ACC112 (cell line): ENCODE results near the gene DMXL2.

ENCODE experiments used
- H2AFZ ChIP-seq: fragments of 200-600 bp; sonication (generic); one replicate; pipeline ENCODE4 v1.6.0; 2017; ENCODE audit warnings: antibody characterized with exemption, low read length; ENCODE audit not compliant: unreplicated experiment
- H3K27ac ChIP-seq: fragments of 200-600 bp; sonication (generic); 2 replicates; pipeline ENCODE4 v1.5.1; 2014; ENCODE audit warnings: low read depth, mild to moderate bottlenecking, antibody characterized with exemption, low read length, moderate library complexity
- H3K27me3 ChIP-seq: fragments of 200-600 bp; sonication (generic); 2 replicates; pipeline ENCODE4 v1.6.1; 2014; ENCODE audit warnings: mild to moderate bottlenecking, antibody characterized with exemption, low read length, moderate library complexity, mixed read lengths; ENCODE audit not compliant: insufficient read depth
- H3K36me3 ChIP-seq: fragments of 200-600 bp; sonication (generic); 2 replicates; pipeline ENCODE4 v1.6.1; 2016; ENCODE audit warnings: mild to moderate bottlenecking, antibody characterized with exemption, low read length, moderate library complexity, mixed read lengths; ENCODE audit not compliant: insufficient read depth
- H3K4me1 ChIP-seq: fragments of 200-600 bp; sonication (generic); one replicate; pipeline ENCODE4 v1.6.1; 2016; ENCODE audit warnings: low read length, mixed read lengths; ENCODE audit not compliant: insufficient read depth, unreplicated experiment, control insufficient read depth
- H3K4me3 ChIP-seq: fragments of 200-600 bp; sonication (generic); 2 replicates; pipeline ENCODE4 v1.5.1; 2014; ENCODE audit warnings: mild to moderate bottlenecking, low read depth, low read length
- H3K79me2 ChIP-seq: fragments of 200-600 bp; sonication (generic); one replicate; pipeline ENCODE4 v1.6.0; 2016; ENCODE audit warnings: low read length; ENCODE audit not compliant: control insufficient read depth, unreplicated experiment, insufficient read depth

DMXL2 gene

GRCh38 chr15:51494411-51495314 lies 127.9 kb downstream of the DMXL2 start:
- Histone ChIP-seq H2AFZ (no peak overlapping the region), H3K27ac (no peak overlapping the region), H3K79me2 (no peaks in the 10 kb centered on the region), H3K27me3 (no peaks in the 10 kb centered on the region), H3K36me3 (no peaks in the 10 kb centered on the region), H3K4me3 (no peak overlapping the region), H3K4me1 (peaks cover 21% of the 10 kb centered on the region)

DNA sequence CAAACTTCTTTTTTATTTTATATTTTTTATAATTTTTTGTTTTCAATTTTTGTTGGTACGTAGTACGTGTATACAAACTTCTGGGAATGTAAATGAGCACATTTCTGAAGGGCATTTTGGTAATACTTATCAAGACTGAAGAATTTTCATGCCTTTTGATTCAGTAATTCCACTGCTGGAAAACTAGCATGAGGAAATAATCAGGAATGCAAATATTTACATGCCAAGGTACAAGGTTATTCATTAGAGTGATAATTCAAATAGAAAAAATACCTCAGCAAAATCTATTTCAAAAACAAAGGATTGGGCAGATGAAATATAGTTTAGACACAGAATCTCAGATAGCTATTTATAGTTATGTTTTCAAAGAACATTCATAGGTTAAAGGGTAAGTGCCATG lies 128.7 kb downstream of the DMXL2 start:
- peaks cover 21% of the 10 kb centered on the region for H3K4me1 ChIP-seq
- H3K27ac ChIP-seq: no peak overlapping the region
- H3K36me3 ChIP-seq: peaks cover 3% of the 10 kb centered on the region; the same call in 1 of the 2 replicates
- H3K27me3 ChIP-seq: no peaks in the 10 kb centered on the region
- no peak overlapping the region for H2AFZ ChIP-seq
- H3K4me3 ChIP-seq: no peak overlapping the region
- H3K79me2 ChIP-seq: no peaks in the 10 kb centered on the region

DNA sequence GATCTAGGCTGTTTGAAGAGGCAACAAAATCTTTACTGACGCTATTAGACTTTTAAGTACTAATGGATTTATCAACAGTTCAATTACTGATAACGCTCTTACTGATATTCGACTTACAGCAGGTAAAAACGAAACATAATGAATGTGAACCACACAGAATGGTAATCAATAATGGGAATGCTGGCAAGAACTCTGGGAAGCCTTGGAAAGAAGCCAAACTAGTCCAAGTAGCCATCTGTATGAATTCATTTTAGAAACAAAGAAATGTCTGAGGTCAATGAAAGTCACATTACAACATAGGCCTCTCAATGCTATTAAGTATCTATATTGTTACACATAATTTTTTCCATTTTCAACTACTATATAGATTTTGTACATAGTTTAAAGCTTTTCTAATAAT lies 130.0 kb downstream of the DMXL2 start:
- Histone ChIP-seq H3K27me3 (no peaks in the 10 kb centered on the region), H3K4me1 (peaks cover 19% of the 10 kb centered on the region)

GRCh38 chr15:51491941-51492340 lies 130.6 kb downstream of the DMXL2 start:
- peaks cover 17% of the 10 kb centered on the region for H3K4me1 ChIP-seq
- no peaks in the 10 kb centered on the region for H3K27me3 ChIP-seq
- no peaks in the 10 kb centered on the region for H3K79me2 ChIP-seq
- H3K27ac ChIP-seq: no peak overlapping the region
- peaks cover 14% of the 10 kb centered on the region for H3K36me3 ChIP-seq
- H3K4me3 ChIP-seq: no peak overlapping the region
- H2AFZ ChIP-seq: no peak overlapping the region

More for the DNA sequence above, 130.0 kb downstream of the DMXL2 start:
- Histone ChIP-seq H3K79me2 (no peaks in the 10 kb centered on the region), H3K36me3 (peaks cover 14% of the 10 kb centered on the region), H3K27ac (no peak overlapping the region), H3K4me3 (no peak overlapping the region), H2AFZ (no peak overlapping the region)

DNA sequence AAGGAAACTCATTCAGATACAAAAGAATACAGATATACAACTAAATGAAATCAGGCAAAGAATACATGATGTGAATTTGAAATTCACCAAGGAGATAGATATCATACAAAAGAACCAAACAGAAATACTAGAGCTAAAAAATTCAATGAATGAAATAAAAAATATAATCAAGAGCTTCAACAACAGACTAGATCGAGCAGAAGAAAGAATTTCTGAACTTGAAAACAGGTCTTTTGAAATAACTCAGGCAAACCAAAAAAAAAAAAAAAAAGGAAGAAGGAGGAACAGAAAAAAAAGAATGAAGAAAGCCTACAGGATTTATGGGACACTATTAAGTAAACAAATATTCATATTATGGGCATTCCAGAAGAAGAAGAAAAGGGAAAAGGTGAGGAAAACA lies 137.8 kb downstream of the DMXL2 start:
- H3K27me3 ChIP-seq: no peaks in the 10 kb centered on the region
- H3K27ac ChIP-seq: no peak overlapping the region
- H3K4me1 ChIP-seq: no peaks in the 10 kb centered on the region
- no peak overlapping the region for H3K4me3 ChIP-seq
- H3K79me2 ChIP-seq: no peaks in the 10 kb centered on the region
- peaks cover 38% of the 10 kb centered on the region for H3K36me3 ChIP-seq
- no peak overlapping the region for H2AFZ ChIP-seq

DNA sequence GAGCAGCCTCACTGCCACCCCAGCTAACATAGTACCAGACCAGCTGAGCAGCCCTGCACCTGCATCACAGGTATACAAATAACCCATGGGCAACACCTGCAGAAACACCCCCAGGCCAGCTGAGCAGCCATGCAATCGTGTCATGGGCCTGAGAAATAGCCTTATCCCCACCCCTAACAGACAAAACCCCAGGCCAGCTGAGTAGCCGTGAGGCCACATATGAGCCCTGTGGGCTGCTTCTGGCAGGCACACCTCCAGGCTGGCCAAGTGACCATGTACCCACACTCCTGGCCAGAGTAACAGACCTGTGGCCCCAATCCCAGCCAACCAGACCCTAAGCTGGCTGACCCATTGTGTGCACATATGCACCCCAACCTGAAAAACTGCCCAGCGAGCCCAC lies 138.6 kb downstream of the DMXL2 start:
- Histone ChIP-seq H3K4me3 (no peak overlapping the region), H3K36me3 (peaks cover 37% of the 10 kb centered on the region), H2AFZ (no peak overlapping the region), H3K27ac (no peak overlapping the region), H3K4me1 (no peaks in the 10 kb centered on the region), H3K79me2 (no peaks in the 10 kb centered on the region), H3K27me3 (no peaks in the 10 kb centered on the region)

DNA sequence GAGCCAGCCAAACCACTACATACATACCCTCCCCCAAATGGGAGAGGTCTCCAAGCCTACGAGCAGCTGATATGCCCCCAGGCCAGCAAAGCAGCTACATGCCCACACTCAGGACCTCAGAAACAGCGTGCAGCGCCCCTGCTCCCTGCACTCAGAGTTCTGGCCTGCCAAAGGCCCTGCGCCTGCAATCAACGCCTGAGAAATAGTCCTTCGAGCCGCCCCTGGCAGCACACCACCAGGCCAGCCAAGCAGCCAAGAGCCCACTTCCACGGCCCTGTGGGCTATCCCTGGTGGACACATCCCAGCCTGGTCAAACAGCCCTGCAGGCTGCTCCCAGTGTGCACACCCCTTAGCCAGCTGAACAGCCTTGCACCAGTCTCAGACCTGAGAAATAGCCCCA lies 139.1 kb downstream of the DMXL2 start:
- H3K36me3 ChIP-seq: peaks cover 35% of the 10 kb centered on the region

DNA sequence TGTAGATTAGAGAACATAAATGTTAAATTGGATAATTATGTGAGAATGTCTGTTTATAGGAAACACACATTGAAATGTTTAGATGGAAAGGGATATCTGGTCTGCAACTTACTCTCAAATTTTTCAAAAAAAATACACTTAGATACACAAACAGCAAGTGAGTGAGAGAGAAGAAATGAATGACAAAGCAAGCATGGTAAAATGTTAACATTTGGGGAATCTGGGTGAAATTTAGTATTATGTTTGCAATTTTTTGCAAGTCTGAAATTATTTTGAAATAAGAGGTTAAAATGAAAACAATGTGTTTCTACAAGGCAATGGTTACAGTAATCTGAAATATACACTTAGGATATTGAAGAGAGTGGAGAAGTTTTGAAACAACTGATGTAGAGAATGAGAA lies 146.8 kb downstream of the DMXL2 start:
- no peak overlapping the region for H3K27ac ChIP-seq
- no peak overlapping the region for H2AFZ ChIP-seq
- H3K27me3 ChIP-seq: no peaks in the 10 kb centered on the region
- H3K4me3 ChIP-seq: no peak overlapping the region
- no peaks in the 10 kb centered on the region for H3K79me2 ChIP-seq
- no peaks in the 10 kb centered on the region for H3K4me1 ChIP-seq
- H3K36me3 ChIP-seq: peaks cover 4% of the 10 kb centered on the region; the same call in 1 of the 2 replicates

More for the DNA sequence above, 139.1 kb downstream of the DMXL2 start:
- Histone ChIP-seq H3K4me1 (no peaks in the 10 kb centered on the region), H2AFZ (no peak overlapping the region), H3K27me3 (no peaks in the 10 kb centered on the region), H3K4me3 (no peak overlapping the region), H3K27ac (no peak overlapping the region), H3K79me2 (no peaks in the 10 kb centered on the region)

DNA sequence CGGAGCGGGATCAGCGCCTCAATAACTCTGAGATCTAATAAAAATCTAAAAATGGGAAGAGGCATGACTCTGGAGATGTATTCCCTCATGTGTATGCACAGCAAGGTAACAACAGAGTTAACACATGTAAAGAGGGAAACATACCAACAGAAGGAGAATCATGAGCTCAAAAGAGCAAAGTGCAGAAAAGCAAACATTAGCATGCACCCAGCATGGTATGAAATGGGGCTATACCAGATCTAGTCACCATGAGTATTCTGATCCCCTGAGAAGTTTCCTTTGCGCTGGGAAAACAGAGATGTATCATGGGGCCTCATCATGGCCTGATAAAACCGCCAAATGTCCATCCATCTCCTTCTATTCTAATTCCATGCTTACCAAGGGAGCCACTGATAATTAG lies 152.1 kb downstream of the DMXL2 start:
- Histone ChIP-seq H3K4me3 (no peak overlapping the region), H3K27ac (no peak overlapping the region), H2AFZ (no peak overlapping the region), H3K36me3 (no peaks in the 10 kb centered on the region; the same call in 1 of the 2 replicates), H3K4me1 (no peaks in the 10 kb centered on the region), H3K79me2 (no peaks in the 10 kb centered on the region), H3K27me3 (no peaks in the 10 kb centered on the region)

GRCh38 chr15:51460796-51461195 lies 161.8 kb downstream of the DMXL2 start:
- Histone ChIP-seq H3K36me3 (no peaks in the 10 kb centered on the region; the same call in 1 of the 2 replicates), H3K4me3 (no peak overlapping the region), H2AFZ (no peak overlapping the region)

GRCh38 chr15:51450001-51450400 lies 172.6 kb downstream of the DMXL2 start:
- H3K79me2 ChIP-seq: no peaks in the 10 kb centered on the region
- H3K4me3 ChIP-seq: no peak overlapping the region
- H3K4me1 ChIP-seq: no peaks in the 10 kb centered on the region
- no peak overlapping the region for H2AFZ ChIP-seq
- H3K36me3 ChIP-seq: peaks cover 22% of the 10 kb centered on the region
- H3K27me3 ChIP-seq: no peaks in the 10 kb centered on the region
- H3K27ac ChIP-seq: no peak overlapping the region

More at GRCh38 chr15:51460796-51461195, 161.8 kb downstream of the DMXL2 start:
- H3K79me2 ChIP-seq: no peaks in the 10 kb centered on the region
- H3K27me3 ChIP-seq: no peaks in the 10 kb centered on the region
- no peak overlapping the region for H3K27ac ChIP-seq
- H3K4me1 ChIP-seq: no peaks in the 10 kb centered on the region
